ENCODE measurements around the gene SYT1. TPM values are rescaled to one million over a fixed set of nuclear protein-coding genes. Genes with fewer than 3 reads are reported as not detected.

Gene SYT1
- total RNA-seq, 3 donors from 2014 or later (not counting 1 experiment from before 2014, with no cell fraction given): not detected

DNA sequence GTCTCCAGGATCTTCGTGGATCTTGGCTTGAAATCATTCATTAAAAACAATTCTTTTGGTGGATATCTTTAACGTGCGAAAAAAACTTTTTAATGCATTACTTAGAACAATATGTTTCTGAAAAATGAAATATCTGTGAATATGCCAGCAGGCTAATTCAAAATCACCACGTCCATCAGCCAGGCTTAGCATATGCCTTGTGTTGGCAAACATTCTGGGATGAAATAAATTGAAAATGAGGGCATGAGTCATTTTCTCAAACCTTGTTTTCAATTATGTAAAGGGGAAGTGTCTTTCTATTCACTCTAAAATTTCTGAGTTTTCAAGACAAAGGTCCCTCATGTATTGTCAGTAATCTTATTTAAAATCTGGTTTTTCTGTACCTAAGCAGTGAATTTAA lies 432.3 kb downstream of the SYT1 start:
- Histone ChIP-seq H3K4me3 (ENCODE audit: low read length) (no peak overlapping the region), H3K9me3 (ENCODE audit: control insufficient read depth, insufficient read depth, low read length) (no peaks in the 10 kb centered on the region), H3K4me1 (ENCODE audit: control insufficient read depth, insufficient read depth, low read length) (no peaks in the 10 kb centered on the region), H3K27ac (ENCODE audit: low read length) (no peak overlapping the region), H3K27me3 (ENCODE audit: control insufficient read depth, insufficient read depth, low read length) (no peaks in the 10 kb centered on the region), H3K36me3 (ENCODE audit: control insufficient read depth, insufficient read depth, low read length) (no peaks in the 10 kb centered on the region)
- no peak for DNase-seq
- no peak for ATAC-seq
- TF ChIP-seq, protein P1, sequence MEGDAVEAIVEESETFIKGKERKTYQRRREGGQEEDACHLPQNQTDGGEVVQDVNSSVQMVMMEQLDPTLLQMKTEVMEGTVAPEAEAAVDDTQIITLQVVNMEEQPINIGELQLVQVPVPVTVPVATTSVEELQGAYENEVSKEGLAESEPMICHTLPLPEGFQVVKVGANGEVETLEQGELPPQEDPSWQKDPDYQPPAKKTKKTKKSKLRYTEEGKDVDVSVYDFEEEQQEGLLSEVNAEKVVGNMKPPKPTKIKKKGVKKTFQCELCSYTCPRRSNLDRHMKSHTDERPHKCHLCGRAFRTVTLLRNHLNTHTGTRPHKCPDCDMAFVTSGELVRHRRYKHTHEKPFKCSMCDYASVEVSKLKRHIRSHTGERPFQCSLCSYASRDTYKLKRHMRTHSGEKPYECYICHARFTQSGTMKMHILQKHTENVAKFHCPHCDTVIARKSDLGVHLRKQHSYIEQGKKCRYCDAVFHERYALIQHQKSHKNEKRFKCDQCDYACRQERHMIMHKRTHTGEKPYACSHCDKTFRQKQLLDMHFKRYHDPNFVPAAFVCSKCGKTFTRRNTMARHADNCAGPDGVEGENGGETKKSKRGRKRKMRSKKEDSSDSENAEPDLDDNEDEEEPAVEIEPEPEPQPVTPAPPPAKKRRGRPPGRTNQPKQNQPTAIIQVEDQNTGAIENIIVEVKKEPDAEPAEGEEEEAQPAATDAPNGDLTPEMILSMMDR (IDR thresholded peaks at IDR 0.05): no peak
- intact Hi-C loops (cut with micrococcal nuclease): no loop called here
- peaks cover 0 to under 1% of the 10 kb centered on the region in 2 donors for H3K9me3 Mint-ChIP-seq
- no peak overlapping the region for H3K27ac Mint-ChIP-seq
- WGBS (ENCODE audit: insufficient coverage): 100% methylated on average over 1 of the region's 4 CpGs
- H3K27me3 Mint-ChIP-seq (ENCODE audit: low read depth in 2 of 2): no peaks in the 10 kb centered on the region
- H3K4me3 Mint-ChIP-seq: no peak overlapping the region
- H3K36me3 Mint-ChIP-seq: no peaks in the 10 kb centered on the region
- no peaks in the 10 kb centered on the region for H3K4me1 Mint-ChIP-seq

DNA sequence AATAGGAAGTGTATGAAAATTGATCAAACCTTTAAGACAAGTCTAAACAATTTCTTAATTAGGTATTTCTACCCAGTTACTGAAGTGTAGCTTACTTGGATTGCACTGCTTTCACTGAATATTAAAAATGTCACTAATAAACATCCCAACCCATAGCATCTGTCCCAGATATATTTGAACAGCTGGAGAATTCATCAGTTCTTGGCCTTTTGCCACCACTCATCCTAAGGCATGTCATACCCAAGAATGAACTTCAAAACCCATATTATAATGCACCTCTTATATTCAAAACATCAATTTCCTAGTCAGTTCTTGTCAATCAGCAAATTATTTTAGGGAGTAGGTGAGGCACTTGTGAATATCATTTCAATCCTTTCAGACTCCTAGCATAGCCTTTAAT lies 433.9 kb downstream of the SYT1 start:
- DNase-seq: no peak
- Histone ChIP-seq H3K36me3 (ENCODE audit: control insufficient read depth, insufficient read depth, low read length) (no peaks in the 10 kb centered on the region), H3K4me3 (ENCODE audit: low read length) (no peak overlapping the region), H3K27ac (ENCODE audit: low read length) (no peak overlapping the region), H3K9me3 (ENCODE audit: control insufficient read depth, insufficient read depth, low read length) (no peaks in the 10 kb centered on the region), H3K4me1 (ENCODE audit: control insufficient read depth, insufficient read depth, low read length) (no peaks in the 10 kb centered on the region), H3K27me3 (ENCODE audit: control insufficient read depth, insufficient read depth, low read length) (no peaks in the 10 kb centered on the region)
- H3K27ac Mint-ChIP-seq: no peak overlapping the region
- no peaks in the 10 kb centered on the region for H3K27me3 Mint-ChIP-seq (ENCODE audit: low read depth in 2 of 2)
- no peaks in the 10 kb centered on the region for H3K4me1 Mint-ChIP-seq
- no peak overlapping the region for H3K4me3 Mint-ChIP-seq
- TF ChIP-seq, protein P1 (IDR thresholded peaks at IDR 0.05): no peak
- intact Hi-C loops (cut with micrococcal nuclease): no loop called here
- ATAC-seq: no peak
- H3K9me3 Mint-ChIP-seq: peaks cover 2 to 3% of the 10 kb centered on the region in 2 donors
- H3K36me3 Mint-ChIP-seq: no peaks in the 10 kb centered on the region

DNA sequence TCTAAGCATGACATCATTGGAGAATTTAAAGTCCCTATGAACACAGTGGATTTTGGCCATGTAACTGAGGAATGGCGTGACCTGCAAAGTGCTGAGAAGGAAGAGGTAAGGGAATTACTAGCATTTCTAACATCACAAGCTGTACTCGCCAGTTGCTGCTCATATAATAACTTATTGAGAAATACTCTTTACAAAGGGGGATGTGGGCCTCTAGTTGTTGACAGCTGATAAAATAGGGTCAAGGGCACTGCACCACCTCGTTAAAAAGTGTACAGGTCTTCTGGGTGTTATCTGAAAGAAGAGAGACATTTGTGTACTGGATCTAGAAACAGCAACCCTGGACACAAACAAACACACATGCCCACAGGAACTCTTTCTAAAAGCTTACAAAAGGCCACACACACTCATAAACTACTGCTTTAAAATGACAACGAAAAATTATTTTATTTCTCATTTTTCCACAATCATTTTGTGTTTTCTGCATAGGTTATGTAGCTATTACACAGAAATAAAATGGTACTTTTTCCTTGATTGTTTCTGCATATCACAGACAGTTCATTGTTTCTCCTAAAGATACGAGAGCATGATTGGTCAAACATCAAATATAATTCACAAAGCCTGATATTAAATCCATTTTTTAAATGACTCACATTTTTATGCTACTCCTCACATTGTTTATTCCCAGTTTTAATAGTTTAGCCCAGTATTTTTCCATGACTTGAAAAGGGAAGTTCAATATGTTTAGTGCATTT lies 435.0 kb downstream of the SYT1 start:
- TF ChIP-seq, protein P1 (IDR thresholded peaks at IDR 0.05): no peak
- Histone ChIP-seq H3K36me3 (ENCODE audit: control insufficient read depth, insufficient read depth, low read length) (no peaks in the 10 kb centered on the region), H3K9me3 (ENCODE audit: control insufficient read depth, insufficient read depth, low read length) (no peaks in the 10 kb centered on the region), H3K4me1 (ENCODE audit: control insufficient read depth, insufficient read depth, low read length) (no peaks in the 10 kb centered on the region), H3K4me3 (ENCODE audit: low read length) (no peak overlapping the region), H3K27ac (ENCODE audit: low read length) (no peak overlapping the region), H3K27me3 (ENCODE audit: control insufficient read depth, insufficient read depth, low read length) (no peaks in the 10 kb centered on the region)
- Mint-ChIP-seq H3K27ac (no peak overlapping the region), H3K4me3 (no peak overlapping the region), H3K36me3 (no peaks in the 10 kb centered on the region), H3K4me1 (no peaks in the 10 kb centered on the region), H3K27me3 (ENCODE audit: low read depth in 2 of 2) (no peaks in the 10 kb centered on the region), H3K9me3 (peaks cover 2 to 3% of the 10 kb centered on the region in 2 donors)
- intact Hi-C loops (cut with micrococcal nuclease): no loop called here
- ATAC-seq (no peak), DNase-seq (no peak)
- WGBS (ENCODE audit: insufficient coverage): 60% methylated on average over 2 of the region's 5 CpGs

DNA sequence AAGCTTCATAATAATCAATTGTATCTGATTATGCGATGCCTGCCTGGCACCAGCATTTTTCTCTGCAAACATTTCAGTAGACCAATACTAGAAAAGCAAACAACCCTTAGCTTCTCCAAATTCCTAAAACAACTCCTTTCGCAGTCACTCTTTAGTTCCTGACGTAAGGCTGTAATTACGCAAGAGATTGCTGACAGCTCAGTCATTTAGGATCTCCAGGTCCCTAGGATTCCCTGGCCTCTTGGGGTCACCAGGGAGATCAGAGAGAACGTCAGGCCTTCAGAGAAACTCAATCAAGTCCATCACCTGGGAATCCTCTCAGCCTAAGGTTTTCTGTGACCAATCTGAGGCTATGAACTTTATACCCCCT lies 435.6 kb downstream of the SYT1 start:
- TF ChIP-seq, protein P1 (IDR thresholded peaks at IDR 0.05): no peak
- 86% methylated on average over 5 of the region's 5 CpGs for WGBS (ENCODE audit: insufficient coverage)
- intact Hi-C loops (cut with micrococcal nuclease): no loop called here

More for the DNA sequence above, 435.6 kb downstream of the SYT1 start:
- no peak overlapping the region for H3K27ac Mint-ChIP-seq
- H3K36me3 ChIP-seq (ENCODE audit: control insufficient read depth, insufficient read depth, low read length): no peaks in the 10 kb centered on the region
- H3K27ac ChIP-seq (ENCODE audit: low read length): no peak overlapping the region
- DNase-seq (no peak), ATAC-seq (no peak)
- no peaks in the 10 kb centered on the region for H3K27me3 ChIP-seq (ENCODE audit: control insufficient read depth, insufficient read depth, low read length)
- H3K9me3 Mint-ChIP-seq: peaks cover 2 to 3% of the 10 kb centered on the region in 2 donors
- H3K9me3 ChIP-seq (ENCODE audit: control insufficient read depth, insufficient read depth, low read length): no peaks in the 10 kb centered on the region
- H3K4me1 Mint-ChIP-seq: no peaks in the 10 kb centered on the region
- H3K4me3 ChIP-seq (ENCODE audit: low read length): no peak overlapping the region
- H3K4me1 ChIP-seq (ENCODE audit: control insufficient read depth, insufficient read depth, low read length): no peaks in the 10 kb centered on the region
- H3K4me3 Mint-ChIP-seq: no peak overlapping the region
- no peaks in the 10 kb centered on the region for H3K27me3 Mint-ChIP-seq (ENCODE audit: low read depth in 2 of 2)
- H3K36me3 Mint-ChIP-seq: no peaks in the 10 kb centered on the region

All from natural killer cell (primary cell).